ENCODE measurements around the gene LPIN2. TPM values are rescaled to one million over a fixed set of nuclear protein-coding genes. Genes with fewer than 3 reads are reported as not detected.
"Not testable (repeated sequence)": the region's sequence is repeated elsewhere in the genome, so short reads cannot be mapped to it uniquely, and the experiment has no call there.

The LPIN2 gene
- total and polyA plus RNA-seq, 8 donors: 5.1 to 23.0 (median 11.9) TPM

DNA sequence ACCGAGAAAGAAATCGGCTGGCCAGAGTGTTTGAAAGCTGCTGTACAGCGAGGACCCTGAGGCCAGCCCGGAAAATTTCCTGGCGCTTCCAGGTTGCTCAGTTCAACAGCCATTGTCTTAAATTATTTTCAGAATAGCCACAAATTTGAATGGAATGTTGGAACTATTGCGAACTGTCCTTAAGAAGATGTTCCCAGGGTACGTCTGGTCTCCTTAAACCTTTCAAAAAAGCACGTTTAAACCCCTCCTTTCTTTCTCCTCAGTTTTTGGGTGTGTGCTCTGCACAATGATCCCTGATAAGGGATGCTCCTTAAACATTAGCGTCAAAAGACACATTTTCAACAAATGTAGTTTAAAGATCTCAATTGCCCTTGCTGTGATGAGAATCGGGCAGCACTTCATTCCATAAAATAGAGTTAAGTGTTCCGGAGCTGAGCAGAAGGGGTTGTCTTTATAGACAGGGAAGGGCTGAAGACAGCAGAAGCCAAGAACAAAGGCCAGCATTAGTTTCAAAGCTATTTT is 14.5 kb upstream of the LPIN2 start:
- no peak overlapping the region for H3K27ac ChIP-seq
- H3K4me3 ChIP-seq: no peak overlapping the region
- H3K27me3 ChIP-seq: no peaks in the 10 kb centered on the region
- no peak for ATAC-seq
- no peak for DNase-seq
- no peaks in the 10 kb centered on the region for H3K9me3 ChIP-seq
- no peaks in the 10 kb centered on the region for H3K36me3 ChIP-seq
- intact Hi-C loops (cut with DNase I): no loop called here
- no peak for FAIRE-seq
- WGBS, 2 donors: 84% methylated on average over 11 of the region's 11 CpGs
- H3K4me1 ChIP-seq: no peaks in the 10 kb centered on the region
- TF ChIP-seq, protein P1, sequence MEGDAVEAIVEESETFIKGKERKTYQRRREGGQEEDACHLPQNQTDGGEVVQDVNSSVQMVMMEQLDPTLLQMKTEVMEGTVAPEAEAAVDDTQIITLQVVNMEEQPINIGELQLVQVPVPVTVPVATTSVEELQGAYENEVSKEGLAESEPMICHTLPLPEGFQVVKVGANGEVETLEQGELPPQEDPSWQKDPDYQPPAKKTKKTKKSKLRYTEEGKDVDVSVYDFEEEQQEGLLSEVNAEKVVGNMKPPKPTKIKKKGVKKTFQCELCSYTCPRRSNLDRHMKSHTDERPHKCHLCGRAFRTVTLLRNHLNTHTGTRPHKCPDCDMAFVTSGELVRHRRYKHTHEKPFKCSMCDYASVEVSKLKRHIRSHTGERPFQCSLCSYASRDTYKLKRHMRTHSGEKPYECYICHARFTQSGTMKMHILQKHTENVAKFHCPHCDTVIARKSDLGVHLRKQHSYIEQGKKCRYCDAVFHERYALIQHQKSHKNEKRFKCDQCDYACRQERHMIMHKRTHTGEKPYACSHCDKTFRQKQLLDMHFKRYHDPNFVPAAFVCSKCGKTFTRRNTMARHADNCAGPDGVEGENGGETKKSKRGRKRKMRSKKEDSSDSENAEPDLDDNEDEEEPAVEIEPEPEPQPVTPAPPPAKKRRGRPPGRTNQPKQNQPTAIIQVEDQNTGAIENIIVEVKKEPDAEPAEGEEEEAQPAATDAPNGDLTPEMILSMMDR (IDR thresholded peaks at IDR 0.05): no peak

DNA sequence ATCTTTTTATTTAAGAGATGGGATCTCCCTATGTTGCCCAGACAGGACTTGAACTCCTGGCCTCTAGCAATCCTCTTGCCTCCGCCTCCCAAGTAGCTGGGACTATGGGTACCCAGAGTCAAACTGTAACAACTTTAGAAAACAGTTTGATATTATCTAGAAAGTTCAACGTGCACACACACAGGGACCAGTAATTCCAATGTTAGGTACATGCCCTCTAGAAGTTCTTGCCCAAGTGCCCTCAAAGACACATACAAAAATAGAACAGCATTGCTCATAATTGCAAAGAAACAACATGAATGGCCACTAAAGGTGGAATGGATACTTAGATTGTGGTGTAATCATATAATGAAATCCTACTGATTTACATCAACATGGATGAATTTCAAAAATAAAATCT is 12.6 kb upstream of the LPIN2 start:
- Histone ChIP-seq H3K9me3 (no peaks in the 10 kb centered on the region), H3K36me3 (no peaks in the 10 kb centered on the region), H3K27ac (no peak overlapping the region), H3K4me1 (no peaks in the 10 kb centered on the region), H3K27me3 (no peaks in the 10 kb centered on the region), H3K4me3 (no peak overlapping the region)
- intact Hi-C loops (cut with DNase I): no loop called here
- FAIRE-seq (no peak), DNase-seq (no peak), ATAC-seq (no peak)
- WGBS, 2 donors: 75 to 76% methylated on average over 2 of the region's 2 CpGs
- TF ChIP-seq, protein P1 (IDR thresholded peaks at IDR 0.05): no peak

DNA sequence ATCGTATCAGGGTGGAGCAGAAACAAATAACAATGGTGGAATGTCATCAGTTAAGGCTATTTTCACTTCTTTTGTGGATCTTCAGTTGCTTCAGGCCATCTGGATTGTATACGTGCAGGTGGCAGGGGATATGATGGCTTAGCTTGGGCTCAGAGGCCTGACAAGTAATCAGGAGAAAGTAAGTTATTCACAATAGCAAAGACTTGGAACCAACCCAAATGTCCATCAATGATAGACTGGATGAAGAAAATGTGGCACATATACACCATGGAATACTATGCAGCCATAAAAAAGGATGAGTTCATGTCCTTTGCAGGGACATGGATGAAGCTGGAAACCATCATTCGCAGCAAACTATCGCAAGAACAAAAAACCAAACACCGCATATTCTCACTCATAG is 10.7 kb upstream of the LPIN2 start:
- FAIRE-seq; H3K36me3 ChIP-seq; DNase-seq; H3K27me3 ChIP-seq; H3K4me3 ChIP-seq; H3K4me1 ChIP-seq; intact Hi-C loops (cut with DNase I); H3K9me3 ChIP-seq; H3K27ac ChIP-seq; ATAC-seq: not testable (repeated sequence)
- 91 to 99% methylated on average over 5 of the region's 5 CpGs for WGBS, 2 donors

DNA sequence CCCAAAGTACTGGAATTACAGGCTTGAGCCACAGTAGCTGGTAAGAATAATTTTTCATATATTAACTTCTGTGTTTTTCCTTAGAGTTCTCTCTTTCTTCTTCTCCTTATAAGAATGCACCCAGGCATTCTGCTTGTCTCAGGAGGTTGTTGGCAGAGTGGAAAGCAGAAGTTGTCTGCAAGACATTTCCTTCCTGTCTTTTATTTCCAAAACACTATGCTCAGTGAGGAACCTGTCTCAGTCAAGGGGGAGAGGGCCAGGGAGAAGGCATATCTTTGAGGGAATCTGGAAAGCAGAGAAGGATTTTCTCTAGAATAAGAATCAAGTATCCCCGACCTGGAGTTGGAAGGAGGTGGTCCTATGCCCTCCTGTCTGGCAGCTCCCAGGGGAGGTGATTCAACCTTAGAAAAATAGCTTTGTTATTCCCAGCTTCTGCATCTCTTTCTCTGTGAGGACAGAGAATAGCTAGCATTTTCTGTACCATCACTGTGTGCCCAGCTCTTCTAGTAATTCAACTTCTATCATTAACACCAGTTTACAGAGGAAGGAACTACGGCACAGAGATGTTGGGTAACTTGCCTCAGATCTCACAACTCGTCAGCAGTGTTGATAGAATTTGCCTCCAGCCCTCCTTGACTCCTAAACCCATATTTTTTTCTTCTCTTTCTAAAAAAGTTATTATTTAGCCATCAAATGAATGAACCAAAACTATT is 3.8 kb upstream of the LPIN2 start:
- intact Hi-C loops (cut with DNase I): no loop called here
- TF ChIP-seq, protein P1 (IDR thresholded peaks at IDR 0.05): no peak
- H3K4me1 ChIP-seq: peaks cover 0 to 4% (median 0%) of the 10 kb centered on the region in 3 donors
- H3K36me3 ChIP-seq: no peaks in the 10 kb centered on the region
- FAIRE-seq (no peak), DNase-seq (no peak), ATAC-seq (no peak)
- H3K9me3 ChIP-seq: no peaks in the 10 kb centered on the region
- no peaks in the 10 kb centered on the region for H3K27me3 ChIP-seq
- H3K4me3 ChIP-seq: no peak overlapping the region
- peak overlapping the region in 2 of 4 donors; percentile 23 to 74 for H3K27ac ChIP-seq
- WGBS, 2 donors: 66 to 79% methylated on average over 3 of the region's 3 CpGs

DNA sequence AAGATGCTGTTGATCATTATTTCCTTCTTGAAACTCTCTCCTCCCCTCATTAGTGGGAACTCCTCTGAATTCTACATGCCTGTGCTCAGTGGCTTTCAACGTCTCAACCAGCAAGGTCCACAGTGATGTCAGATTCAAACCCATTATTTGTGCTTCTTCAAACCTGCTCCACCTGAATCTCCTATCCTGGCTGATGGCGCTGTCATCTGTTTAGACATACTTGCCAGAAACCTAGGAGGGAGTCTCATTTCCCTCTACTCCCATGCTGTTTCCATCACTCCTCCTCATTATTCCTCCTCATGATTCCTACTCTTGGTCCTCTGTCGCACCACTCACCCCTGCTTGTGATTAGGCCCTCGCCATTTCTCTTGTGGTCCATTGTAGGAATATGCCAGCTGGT is 2.9 kb upstream of the LPIN2 start:
- peaks cover 0 to 4% (median 0%) of the 10 kb centered on the region in 3 donors for H3K4me1 ChIP-seq
- TF ChIP-seq, protein P1 (IDR thresholded peaks at IDR 0.05): no peak
- 68 to 83% methylated on average over 4 of the region's 4 CpGs for WGBS, 2 donors

More for the DNA sequence above, 2.9 kb upstream of the LPIN2 start:
- Histone ChIP-seq H3K4me3 (no peak overlapping the region), H3K27ac (peak overlapping the region in 2 of 4 donors; percentile 74), H3K27me3 (no peaks in the 10 kb centered on the region), H3K36me3 (no peaks in the 10 kb centered on the region), H3K9me3 (no peaks in the 10 kb centered on the region)
- no peak for FAIRE-seq
- intact Hi-C loops (cut with DNase I): no loop called here
- DNase-seq: no peak
- ATAC-seq: no peak
